Lower leg skin (tissue), 4 donors: Measurements from ENCODE around the gene ID4. TPM values are rescaled to one million over a fixed set of nuclear protein-coding genes. Genes with fewer than 3 reads are reported as not detected.

Experiments
- DNase-seq, 2 donors: peaks; one replicate each; pipeline ENCODE4 v3.0.0-alpha.2; 2019; ENCODE audit warnings: low spot score in 2 of 2
- H3K4me3 ChIP-seq: fragments of 200-600 bp; sonication (generic); 2 replicates; pipeline ENCODE4 v1.5.1; 2017; ENCODE audit warnings: mild to moderate bottlenecking, low read depth; ENCODE audit not compliant: poor library complexity, severe bottlenecking
- CTCF ChIP-seq, 3 donors: fragments of 450-650 bp; IDR thresholded peaks; one replicate each; pipeline ENCODE4 v1.5.1; 2016; ENCODE audit warnings: antibody characterized with exemption in 3 of 3, mild to moderate bottlenecking in 3 of 3, moderate library complexity in 2 of 3
- POLR2A ChIP-seq, 2 donors: fragments of 450-650 bp; IDR thresholded peaks; one replicate each; pipeline ENCODE4 v1.6.1; 2016 to 2017; ENCODE audit warnings: antibody characterized with exemption in 2 of 2, mild to moderate bottlenecking in 1 of 2, moderate library complexity in 1 of 2
- WGBS, 2 donors: methylation state at CpG; one replicate each; pipeline ENCODE4 v1.1.5; 2018; 5-methylcytosine and 5-hydroxymethylcytosine counted together
- intact Hi-C: fragments of 100-400 bp; cut with DNase I; formaldehyde crosslinking; loops from one replicate; pipeline ENCODE4 v1.15.0; 2023; ENCODE audit warnings: low total_unique reads
- total RNA-seq, 4 donors: library from RNA; depleted of rRNA; stranded (reverse); fragments of >200 nt; gene quantifications; one replicate each; pipeline ENCODE4 v1.1.0, GENCODE V29; 2016

ID4 gene
- total RNA-seq, 4 donors from 2014 or later = 210 to 294 (median 234) TPM

GRCh38 chr6:19855536-19855935 lies 18.4 kb downstream of the ID4 start:
- DNase-seq = no peak
- no peak overlapping the region for H3K4me3 ChIP-seq
- 82 to 85% methylated on average over 8 of the region's 8 CpGs for WGBS, 2 donors
- intact Hi-C loops = no loop called here
- TF ChIP-seq CTCF (IDR thresholded peaks at IDR 0.05) = no peak

- intact Hi-C loops = no loop called here
- WGBS, 2 donors = 86 to 90% methylated on average over 3 of the region's 3 CpGs
- H3K4me3 ChIP-seq = no peak overlapping the region
- no peak for TF ChIP-seq CTCF (IDR thresholded peaks at IDR 0.05)
- no peak for TF ChIP-seq POLR2A (IDR thresholded peaks at IDR 0.05)
- DNase-seq = no peak
Observed at GRCh38 chr6:19857139-19857538, 20.0 kb downstream of the ID4 start.

- intact Hi-C loops = no loop called here
- no peak for TF ChIP-seq CTCF (IDR thresholded peaks at IDR 0.05)
Observed at GRCh38 chr6:19857703-19858102, 20.5 kb downstream of the ID4 start.

GRCh38 chr6:19860235-19860877 lies 23.2 kb downstream of the ID4 start:
- intact Hi-C loops = no loop called here
- TF ChIP-seq CTCF (IDR thresholded peaks at IDR 0.05) (no peak), POLR2A (IDR thresholded peaks at IDR 0.05) (no peak)
- no peak for DNase-seq
- 51 to 55% methylated on average over 4 of the region's 4 CpGs for WGBS, 2 donors
- H3K4me3 ChIP-seq = no peak overlapping the region

More at GRCh38 chr6:19857703-19858102, 20.5 kb downstream of the ID4 start:
- 52 to 56% methylated on average over 4 of the region's 4 CpGs for WGBS, 2 donors
- no peak overlapping the region for H3K4me3 ChIP-seq
- no peak for DNase-seq

- no peak overlapping the region for H3K4me3 ChIP-seq
- no peak for DNase-seq
- intact Hi-C loops = no loop called here
- WGBS, 2 donors = 54 to 76% methylated on average over 3 of the region's 3 CpGs
- TF ChIP-seq POLR2A (IDR thresholded peaks at IDR 0.05) (no peak), CTCF (IDR thresholded peaks at IDR 0.05) (no peak)
Observed at GRCh38 chr6:19864285-19864684, 27.1 kb downstream of the ID4 start.

GRCh38 chr6:19865178-19865577 lies 28.0 kb downstream of the ID4 start:
- intact Hi-C loops = no loop called here
- H3K4me3 ChIP-seq = no peak overlapping the region
- no peak for DNase-seq
- TF ChIP-seq CTCF (IDR thresholded peaks at IDR 0.05) = no peak
- no peak for TF ChIP-seq POLR2A (IDR thresholded peaks at IDR 0.05)
- 30 to 50% methylated on average over 1 of the region's 1 CpG for WGBS, 2 donors
